Astrocyte of the hippocampus (primary cell): Measurements from ENCODE around the gene WFIKKN1.

Experiments used
- DNase-seq: peaks from one replicate; pipeline ENCODE4 v3.0.0; 2011; ENCODE audit warnings: low read depth, low spot score

The WFIKKN1 gene

DNA sequence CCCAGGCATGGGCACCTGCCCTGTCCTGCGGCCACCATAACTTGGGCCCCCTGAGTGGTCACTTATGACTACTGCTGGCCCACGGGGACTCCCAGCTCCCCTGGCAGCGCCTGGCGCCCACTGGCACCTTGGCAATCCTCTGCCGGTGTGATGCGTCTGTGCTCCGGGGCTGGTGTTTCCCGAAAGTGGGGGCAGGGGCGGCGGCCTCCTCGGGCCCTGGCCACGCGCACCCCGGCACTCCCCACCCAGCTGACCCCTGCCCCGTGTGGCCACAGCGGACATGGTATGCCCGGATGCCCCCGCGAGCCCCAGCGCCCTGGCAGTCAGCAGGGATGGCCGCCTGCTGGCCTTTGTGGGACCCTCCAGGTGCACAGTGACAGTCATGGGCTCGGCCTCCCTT is 26.7 kb downstream of the WFIKKN1 start:
- DNase-seq, result no peak

DNA sequence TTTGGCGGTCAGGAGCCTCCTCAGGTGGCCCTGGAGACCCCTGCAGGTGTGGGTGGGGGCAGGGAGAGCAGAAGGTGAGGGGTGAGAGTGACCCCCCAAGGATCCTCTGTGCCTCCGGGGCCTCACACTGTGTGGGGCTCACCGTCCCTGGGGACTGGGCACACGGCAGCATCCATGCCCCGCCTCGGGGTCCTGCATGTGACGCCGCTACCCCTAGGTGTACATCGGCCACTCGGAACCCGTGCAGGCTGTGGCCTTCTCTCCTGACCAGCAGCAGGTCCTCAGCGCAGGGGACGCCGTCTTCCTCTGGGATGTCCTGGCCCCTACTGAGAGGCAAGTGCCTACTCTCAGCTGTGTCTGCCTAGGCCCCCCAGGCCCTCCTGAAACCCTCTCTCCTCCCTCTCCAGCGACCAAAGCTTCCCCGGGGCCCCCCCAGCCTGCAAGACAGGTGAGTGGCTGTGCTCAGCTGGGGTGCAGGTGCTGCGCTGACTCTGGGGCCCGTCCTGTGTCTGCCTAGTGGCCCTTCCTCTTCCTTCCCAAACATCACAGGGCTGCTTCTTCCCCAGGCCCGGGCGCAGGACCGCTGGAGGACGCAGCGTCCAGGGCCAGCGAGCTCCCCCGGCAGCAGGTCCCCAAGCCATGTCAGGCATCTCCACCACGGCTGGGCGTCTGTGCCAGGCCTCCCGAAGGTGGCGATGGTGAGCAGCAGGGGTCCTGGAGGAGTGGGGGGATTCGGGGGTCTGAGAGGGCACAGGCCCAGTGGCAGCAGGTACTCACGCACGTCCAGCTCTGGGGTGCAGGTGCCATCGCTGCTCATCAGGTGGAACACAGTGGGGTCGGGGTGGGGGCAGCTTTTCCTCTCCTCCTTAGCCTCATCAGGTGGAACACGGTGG is 28.1 kb downstream of the WFIKKN1 start:
- DNase-seq, result no peak

GRCh38 chr16:659618-660017 is 28.8 kb downstream of the WFIKKN1 start:
- DNase-seq, result no peak

DNA sequence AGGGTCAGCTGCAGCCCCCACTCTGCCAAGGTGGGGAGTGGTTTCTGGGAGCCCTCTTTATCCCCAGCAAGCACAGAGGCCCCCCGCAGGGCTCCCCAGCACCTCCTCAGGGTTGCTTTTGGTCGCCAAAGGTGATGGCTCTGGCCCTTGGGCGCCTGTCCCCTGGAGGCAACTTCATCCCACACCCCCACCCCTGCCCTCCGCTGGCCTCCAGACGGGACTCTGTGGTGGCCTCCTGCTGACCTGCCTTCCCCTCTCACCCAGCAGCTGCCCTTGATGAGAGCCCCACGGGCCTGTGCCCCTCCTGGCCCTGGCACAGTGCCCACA is 29.3 kb downstream of the WFIKKN1 start:
- DNase-seq, result no peak

- DNase-seq, result peak; percentile 90
These were observed 29.8 kb downstream of the WFIKKN1 start for GRCh38 chr16:660459-661183.

- DNase-seq, result no peak
These were observed 30.5 kb downstream of the WFIKKN1 start for GRCh38 chr16:661184-661821.

DNA sequence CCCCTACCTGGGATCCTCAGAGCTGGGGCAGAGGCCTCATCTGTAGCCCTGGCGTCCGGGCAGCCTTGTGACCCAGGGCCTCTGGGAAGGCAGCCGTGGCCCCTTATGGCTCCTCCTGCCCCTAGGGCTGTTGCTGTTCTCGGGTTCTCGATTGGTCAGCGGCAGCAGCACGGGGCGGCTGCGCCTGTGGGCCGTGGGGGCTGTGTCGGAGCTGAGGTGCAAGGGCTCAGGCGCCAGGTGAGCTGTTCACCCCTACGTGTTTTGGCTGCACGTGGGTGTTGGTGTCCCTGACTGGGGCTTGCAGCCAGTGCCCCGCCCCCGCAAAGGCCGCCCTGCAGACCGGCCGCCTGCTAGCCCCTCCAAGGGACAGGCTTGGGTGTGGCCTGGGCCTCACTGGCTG is 31.3 kb downstream of the WFIKKN1 start:
- DNase-seq, result no peak

DNA sequence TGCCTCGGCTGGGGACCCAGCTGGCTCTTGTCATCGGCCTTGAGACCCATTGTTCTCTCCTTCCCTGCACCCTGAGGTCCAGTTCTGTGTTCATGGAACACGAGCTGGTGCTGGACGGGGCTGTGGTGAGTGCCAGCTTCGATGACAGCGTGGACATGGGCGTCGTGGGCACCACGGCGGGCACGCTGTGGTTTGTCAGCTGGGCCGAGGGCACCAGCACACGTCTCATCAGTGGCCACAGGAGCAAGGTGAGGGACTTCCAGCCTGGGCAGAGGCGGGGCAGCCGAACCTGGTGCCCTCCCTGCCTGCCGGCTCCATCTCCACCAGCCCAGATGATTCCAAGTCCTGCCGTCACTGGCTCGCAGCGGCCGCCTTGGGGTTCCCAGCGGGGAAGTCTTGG is 31.8 kb downstream of the WFIKKN1 start:
- DNase-seq, result no peak

DNA sequence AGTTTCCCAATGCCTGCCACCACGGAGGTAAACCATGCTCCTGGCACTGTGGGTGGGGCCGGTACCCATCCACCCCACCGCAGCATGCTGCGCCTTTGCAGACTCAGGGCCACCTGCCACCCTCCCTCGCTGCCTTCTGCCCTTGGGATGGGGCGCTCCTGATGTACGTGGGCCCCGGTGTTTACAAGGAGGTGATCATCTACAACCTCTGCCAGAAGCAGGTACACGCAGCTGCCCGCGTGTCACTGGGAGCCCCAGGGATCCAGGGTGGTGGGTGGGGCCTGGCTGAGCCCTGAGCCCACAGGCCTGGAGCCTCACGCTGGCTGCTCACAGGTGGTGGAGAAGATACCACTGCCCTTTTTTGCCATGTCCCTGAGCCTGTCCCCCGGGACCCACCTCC is 35.8 kb downstream of the WFIKKN1 start:
- no peak for DNase-seq

- DNase-seq, result no peak
These were observed 36.5 kb downstream of the WFIKKN1 start for GRCh38 chr16:667113-667779.

GRCh38 chr16:667780-668518 is 37.2 kb downstream of the WFIKKN1 start, which contains the start of gene RHOT2:
RHOT2 (plus strand) TSS chr16:668132; CDS start chr16:668200, 68 bp downstream.
- DNase-seq, result peak; percentile 98

GRCh38 chr16:668519-669171 is 37.9 kb downstream of the WFIKKN1 start:
- DNase-seq, result peak; percentile 51

DNA sequence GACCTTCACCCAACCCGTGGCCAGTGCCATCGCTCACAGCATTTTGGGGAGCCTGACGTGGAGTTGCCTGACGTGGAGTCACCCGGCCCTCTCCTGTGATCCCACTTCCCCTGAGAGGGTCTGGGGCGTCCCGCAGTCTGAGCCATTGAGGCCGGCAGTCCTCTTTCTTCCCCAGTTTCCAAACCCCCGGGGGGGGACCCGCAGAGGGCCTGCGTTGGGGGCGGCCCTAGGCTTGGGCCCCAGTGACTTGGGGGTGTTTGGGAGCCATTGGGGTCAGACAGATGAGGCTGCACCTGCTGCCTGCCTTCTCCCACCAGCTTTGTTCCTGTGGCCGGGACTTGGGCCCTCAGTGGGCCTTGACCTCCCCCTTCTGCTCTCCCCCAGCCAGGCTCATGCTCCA is 38.9 kb downstream of the WFIKKN1 start:
- DNase-seq, result no peak

- no peak for DNase-seq
These were observed 39.9 kb downstream of the WFIKKN1 start for GRCh38 chr16:670485-671352.

- DNase-seq, result no peak
These were observed 40.8 kb downstream of the WFIKKN1 start for GRCh38 chr16:671353-672131.

GRCh38 chr16:672371-672770 is 41.6 kb downstream of the WFIKKN1 start:
- DNase-seq, result no peak

DNA sequence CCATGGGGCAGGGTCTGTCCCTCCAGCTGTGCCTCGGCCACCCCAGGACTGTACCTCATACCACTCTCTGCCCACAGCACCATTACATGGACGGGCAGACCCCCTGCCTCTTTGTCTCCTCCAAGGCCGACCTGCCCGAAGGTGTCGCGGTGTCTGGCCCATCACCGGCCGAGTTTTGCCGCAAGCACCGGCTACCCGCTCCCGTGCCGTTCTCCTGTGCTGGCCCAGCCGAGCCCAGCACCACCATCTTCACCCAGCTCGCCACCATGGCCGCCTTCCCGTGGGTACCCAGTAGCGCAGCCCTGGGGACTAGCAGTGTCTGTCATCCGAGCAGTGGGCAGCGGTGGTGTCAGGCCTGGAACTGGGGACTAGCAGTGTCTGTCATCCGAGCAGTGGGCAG is 42.1 kb downstream of the WFIKKN1 start:
- DNase-seq, result no peak

DNA sequence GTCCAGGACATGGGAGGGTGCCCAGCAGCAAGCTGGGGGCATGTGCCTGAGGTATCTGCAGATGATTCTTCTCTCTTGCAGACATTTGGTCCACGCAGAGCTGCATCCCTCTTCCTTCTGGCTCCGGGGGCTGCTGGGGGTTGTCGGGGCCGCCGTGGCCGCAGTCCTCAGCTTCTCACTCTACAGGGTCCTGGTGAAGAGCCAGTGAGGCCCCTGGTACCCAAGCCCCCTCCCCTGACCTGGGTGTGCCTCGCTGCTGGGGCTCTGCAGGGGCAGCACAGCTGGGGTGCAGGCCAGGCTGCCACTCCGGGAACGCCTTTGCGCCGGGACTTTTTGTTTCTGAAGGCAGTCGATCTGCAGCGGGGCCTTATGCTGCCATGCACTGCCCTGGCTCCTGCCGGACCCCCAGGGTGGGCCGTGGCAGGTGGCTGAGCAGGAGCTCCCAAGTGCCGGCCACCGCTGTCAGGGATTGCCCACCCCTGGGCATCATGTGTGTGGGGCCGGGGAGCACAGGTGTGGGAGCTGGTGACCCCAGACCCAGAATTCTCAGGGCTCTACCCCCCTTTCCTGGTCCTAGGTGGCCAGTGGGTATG is 42.7 kb downstream of the WFIKKN1 start:
- no peak for DNase-seq
